Tibial nerve (tissue), 4 donors: Measurements from ENCODE around the gene CMTM7.

ENCODE experiments used
- EP300 ChIP-seq, 2 donors: sonication (generic); formaldehyde crosslinking; IDR thresholded peaks; one replicate each; pipeline ENCODE4 v1.6.1; 2017; ENCODE audit warnings: antibody characterized with exemption in 2 of 2, mild to moderate bottlenecking in 1 of 2
- POLR2A ChIP-seq, 2 donors: fragments of 450-650 bp; IDR thresholded peaks; one replicate each; pipeline ENCODE4 v1.6.1; 2017; ENCODE audit warnings: antibody characterized with exemption in 2 of 2, mild to moderate bottlenecking in 2 of 2, moderate library complexity in 2 of 2
- TF ChIP-seq, protein P1 (sequence below), 5 experiments: fragments of 200-600 bp in 3 of 5; fragments of 450-650 bp in 2 of 5; sonication (generic) in 3 of 5; IDR thresholded peaks; one replicate each; pipeline ENCODE4 v1.5.1; 2016 to 2019; ENCODE audit warnings: antibody characterized with exemption in 5 of 5, mild to moderate bottlenecking in 3 of 5, moderate library complexity in 2 of 5

DNA sequence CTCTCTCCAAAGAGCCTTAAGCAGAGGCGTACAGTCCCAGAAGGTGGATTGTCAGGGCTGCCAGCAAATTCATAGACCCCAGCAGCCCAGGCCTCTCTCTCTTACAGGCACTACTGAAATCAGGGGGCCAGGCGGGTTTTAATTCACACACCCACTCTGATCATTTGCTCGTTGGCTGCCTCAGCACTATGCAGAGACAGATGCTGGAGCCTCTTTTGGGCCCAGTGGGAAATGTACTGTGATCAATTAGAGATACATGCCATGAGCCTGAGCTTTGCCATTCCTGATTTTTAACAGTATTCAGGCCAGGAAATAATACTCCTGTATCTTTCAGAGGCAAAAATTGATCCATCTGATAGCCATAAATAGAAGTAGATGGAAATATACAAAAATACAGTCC, 58.0 kb downstream of the CMTM7 start:
- TF ChIP-seq POLR2A (IDR thresholded peaks at IDR 0.05) (no peak), EP300 (IDR thresholded peaks at IDR 0.05) (no peak)
- TF ChIP-seq, protein P1, sequence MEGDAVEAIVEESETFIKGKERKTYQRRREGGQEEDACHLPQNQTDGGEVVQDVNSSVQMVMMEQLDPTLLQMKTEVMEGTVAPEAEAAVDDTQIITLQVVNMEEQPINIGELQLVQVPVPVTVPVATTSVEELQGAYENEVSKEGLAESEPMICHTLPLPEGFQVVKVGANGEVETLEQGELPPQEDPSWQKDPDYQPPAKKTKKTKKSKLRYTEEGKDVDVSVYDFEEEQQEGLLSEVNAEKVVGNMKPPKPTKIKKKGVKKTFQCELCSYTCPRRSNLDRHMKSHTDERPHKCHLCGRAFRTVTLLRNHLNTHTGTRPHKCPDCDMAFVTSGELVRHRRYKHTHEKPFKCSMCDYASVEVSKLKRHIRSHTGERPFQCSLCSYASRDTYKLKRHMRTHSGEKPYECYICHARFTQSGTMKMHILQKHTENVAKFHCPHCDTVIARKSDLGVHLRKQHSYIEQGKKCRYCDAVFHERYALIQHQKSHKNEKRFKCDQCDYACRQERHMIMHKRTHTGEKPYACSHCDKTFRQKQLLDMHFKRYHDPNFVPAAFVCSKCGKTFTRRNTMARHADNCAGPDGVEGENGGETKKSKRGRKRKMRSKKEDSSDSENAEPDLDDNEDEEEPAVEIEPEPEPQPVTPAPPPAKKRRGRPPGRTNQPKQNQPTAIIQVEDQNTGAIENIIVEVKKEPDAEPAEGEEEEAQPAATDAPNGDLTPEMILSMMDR (IDR thresholded peaks at IDR 0.05), result no peak
